DOHH2 (cell line): ENCODE data around the gene SNAI1.

ENCODE experiments used
- EZH2phosphoT487 ChIP-seq: fragments of 200-600 bp; sonication (generic); IDR thresholded peaks from 2 replicates; pipeline ENCODE4 v1.6.1; 2017; ENCODE audit warnings: borderline replicate concordance, mild to moderate bottlenecking, antibody characterized with exemption, low read length, moderate library complexity, mixed read lengths
- TF ChIP-seq, protein P1 (sequence below): fragments of 200-600 bp; sonication (generic); IDR thresholded peaks from one replicate; pipeline ENCODE4 v1.5.1; 2014; ENCODE audit warnings: antibody characterized with exemption, mild to moderate bottlenecking, low read depth, low read length; ENCODE audit not compliant: poor library complexity, severe bottlenecking

DNA sequence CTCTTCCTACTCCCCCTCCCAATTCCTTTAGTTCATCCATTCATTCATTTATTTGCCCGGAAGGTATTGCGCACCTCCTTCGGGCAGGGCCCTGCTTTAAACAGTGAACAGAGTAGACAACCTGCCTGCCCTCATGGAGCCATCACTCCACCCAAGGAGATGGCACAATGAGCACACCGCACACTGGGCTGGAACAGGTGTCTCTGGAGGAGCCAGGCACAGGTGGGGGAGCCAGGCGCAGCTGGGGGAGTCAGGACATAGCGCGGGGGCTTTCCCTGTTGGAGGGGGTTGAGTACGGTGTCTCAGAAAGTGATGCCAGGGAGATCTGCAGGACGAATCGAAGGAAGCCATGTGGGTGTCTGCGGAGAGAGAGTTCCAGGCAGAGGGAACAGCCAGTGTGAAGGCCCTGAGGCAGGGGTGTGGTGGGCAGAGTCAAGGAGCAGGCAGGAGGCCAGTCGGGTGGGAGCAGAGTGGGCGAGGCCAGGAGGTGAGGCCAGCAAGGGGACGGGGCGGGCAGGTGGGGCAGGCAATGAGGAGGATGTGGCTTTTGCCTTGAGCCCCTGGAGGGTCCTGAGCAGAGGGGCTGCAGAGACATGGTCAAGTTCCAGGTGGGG, 46.4 kb downstream of the SNAI1 start:
- TF ChIP-seq, protein P1, sequence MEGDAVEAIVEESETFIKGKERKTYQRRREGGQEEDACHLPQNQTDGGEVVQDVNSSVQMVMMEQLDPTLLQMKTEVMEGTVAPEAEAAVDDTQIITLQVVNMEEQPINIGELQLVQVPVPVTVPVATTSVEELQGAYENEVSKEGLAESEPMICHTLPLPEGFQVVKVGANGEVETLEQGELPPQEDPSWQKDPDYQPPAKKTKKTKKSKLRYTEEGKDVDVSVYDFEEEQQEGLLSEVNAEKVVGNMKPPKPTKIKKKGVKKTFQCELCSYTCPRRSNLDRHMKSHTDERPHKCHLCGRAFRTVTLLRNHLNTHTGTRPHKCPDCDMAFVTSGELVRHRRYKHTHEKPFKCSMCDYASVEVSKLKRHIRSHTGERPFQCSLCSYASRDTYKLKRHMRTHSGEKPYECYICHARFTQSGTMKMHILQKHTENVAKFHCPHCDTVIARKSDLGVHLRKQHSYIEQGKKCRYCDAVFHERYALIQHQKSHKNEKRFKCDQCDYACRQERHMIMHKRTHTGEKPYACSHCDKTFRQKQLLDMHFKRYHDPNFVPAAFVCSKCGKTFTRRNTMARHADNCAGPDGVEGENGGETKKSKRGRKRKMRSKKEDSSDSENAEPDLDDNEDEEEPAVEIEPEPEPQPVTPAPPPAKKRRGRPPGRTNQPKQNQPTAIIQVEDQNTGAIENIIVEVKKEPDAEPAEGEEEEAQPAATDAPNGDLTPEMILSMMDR, result no peak
- no peak for TF ChIP-seq EZH2phosphoT487
